GM23248 (cell line): Measurements from ENCODE around the gene SPHKAP.

ENCODE experiments used
- EZH2 ChIP-seq: fragments of 200-600 bp; sonication (generic); IDR thresholded peaks from 2 replicates; pipeline ENCODE4 v1.6.1; 2018; ENCODE audit warnings: antibody characterized with exemption, mild to moderate bottlenecking; ENCODE audit not compliant: insufficient read depth, poor library complexity, severe bottlenecking
- EZH2phosphoT487 ChIP-seq: fragments of 200-600 bp; sonication (generic); IDR thresholded peaks from 2 replicates; pipeline ENCODE4 v1.6.1; 2018; ENCODE audit warnings: antibody characterized with exemption, moderate library complexity, mild to moderate bottlenecking, low read depth; ENCODE audit not compliant: insufficient read depth

- TF ChIP-seq EZH2phosphoT487 (no peak), EZH2 (no peak)
Measured at GRCh38 chr2:228084717-228085116, 96.8 kb downstream of the SPHKAP start.
